ENCODE measurements around the gene ABCC11. TPM values are rescaled to one million over a fixed set of nuclear protein-coding genes. Genes with fewer than 3 reads are reported as not detected.

Gene ABCC11
- total RNA-seq, 4 donors from 2014 or later: 0.24 to 1.2 (median 0.58) TPM

DNA sequence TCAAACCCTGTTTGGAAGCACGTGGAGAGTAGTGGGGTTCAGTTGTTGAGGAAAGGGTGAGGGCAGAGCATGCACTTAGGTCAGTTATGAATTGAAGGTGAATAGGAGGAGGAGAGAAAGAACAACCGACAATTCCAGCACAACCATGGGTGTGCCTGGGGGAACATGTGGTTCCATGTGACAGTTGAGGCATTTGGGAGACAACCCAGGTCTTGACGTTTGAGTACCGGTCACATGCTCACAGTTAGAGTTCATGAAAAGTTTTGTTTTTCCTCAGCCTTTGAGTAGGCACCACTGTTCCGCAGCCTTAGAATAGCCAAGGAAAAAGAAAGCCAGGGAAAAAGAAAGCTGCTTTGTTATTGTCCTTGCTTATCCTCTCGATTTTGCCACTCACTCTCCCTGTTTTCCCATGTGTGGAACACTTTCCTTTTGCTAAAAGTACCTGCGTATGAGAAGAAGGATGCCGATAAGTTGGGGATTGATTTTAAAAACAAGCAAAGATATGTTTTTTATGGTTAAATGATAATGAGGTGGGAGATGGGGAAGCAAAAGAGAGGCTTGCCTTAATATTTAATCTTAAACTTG lies 25.6 kb upstream of the ABCC11 start:
- TF ChIP-seq, protein P1, sequence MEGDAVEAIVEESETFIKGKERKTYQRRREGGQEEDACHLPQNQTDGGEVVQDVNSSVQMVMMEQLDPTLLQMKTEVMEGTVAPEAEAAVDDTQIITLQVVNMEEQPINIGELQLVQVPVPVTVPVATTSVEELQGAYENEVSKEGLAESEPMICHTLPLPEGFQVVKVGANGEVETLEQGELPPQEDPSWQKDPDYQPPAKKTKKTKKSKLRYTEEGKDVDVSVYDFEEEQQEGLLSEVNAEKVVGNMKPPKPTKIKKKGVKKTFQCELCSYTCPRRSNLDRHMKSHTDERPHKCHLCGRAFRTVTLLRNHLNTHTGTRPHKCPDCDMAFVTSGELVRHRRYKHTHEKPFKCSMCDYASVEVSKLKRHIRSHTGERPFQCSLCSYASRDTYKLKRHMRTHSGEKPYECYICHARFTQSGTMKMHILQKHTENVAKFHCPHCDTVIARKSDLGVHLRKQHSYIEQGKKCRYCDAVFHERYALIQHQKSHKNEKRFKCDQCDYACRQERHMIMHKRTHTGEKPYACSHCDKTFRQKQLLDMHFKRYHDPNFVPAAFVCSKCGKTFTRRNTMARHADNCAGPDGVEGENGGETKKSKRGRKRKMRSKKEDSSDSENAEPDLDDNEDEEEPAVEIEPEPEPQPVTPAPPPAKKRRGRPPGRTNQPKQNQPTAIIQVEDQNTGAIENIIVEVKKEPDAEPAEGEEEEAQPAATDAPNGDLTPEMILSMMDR (IDR thresholded peaks at IDR 0.05): no peak
- DNase-seq (ENCODE audit: low spot score) (no peak), ATAC-seq (ENCODE audit: low FRiP score) (no peak)

DNA sequence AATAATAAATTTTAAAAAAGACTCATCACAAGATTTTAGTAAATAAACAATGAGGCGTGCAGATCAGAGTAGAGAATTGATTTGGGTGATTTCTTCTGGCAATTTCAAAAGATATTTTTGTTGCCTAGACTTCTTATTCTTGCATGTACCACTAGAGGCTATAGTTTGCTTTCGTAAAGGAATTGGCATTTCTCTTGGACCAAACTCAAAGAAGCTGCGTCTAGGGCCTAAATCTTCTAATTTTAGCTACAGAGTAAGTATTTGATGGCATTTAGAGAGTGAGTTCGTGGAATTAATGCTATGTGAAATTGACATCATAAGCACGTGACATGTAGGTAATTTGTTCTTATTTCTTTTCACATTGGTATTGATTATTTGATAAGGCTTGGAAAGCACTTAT lies 24.4 kb upstream of the ABCC11 start:
- TF ChIP-seq, protein P1 (IDR thresholded peaks at IDR 0.05): no peak
- ATAC-seq (ENCODE audit: low FRiP score) (no peak), DNase-seq (ENCODE audit: low spot score) (no peak)

DNA sequence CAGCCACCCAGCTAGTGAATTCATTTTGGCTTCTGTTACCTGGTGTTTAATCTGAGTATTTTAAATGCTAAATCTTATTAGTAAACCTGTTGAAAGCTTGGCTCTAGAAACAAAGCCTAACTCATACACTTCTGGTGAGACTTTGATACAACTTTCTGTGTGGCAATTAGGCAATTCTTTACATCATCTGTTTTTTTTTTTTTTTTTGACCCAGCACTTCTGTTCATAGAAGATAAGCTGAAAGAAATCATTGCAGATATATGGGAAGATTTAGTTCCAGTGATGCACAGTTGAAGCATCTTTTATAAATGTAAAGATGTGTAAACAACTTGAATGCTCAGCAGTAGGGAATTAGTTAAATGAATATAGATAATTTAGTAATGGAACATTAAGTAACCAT lies 21.7 kb upstream of the ABCC11 start:
- ATAC-seq (ENCODE audit: low FRiP score): no peak
- TF ChIP-seq, protein P1 (IDR thresholded peaks at IDR 0.05): no peak
- no peak for DNase-seq (ENCODE audit: low spot score)

DNA sequence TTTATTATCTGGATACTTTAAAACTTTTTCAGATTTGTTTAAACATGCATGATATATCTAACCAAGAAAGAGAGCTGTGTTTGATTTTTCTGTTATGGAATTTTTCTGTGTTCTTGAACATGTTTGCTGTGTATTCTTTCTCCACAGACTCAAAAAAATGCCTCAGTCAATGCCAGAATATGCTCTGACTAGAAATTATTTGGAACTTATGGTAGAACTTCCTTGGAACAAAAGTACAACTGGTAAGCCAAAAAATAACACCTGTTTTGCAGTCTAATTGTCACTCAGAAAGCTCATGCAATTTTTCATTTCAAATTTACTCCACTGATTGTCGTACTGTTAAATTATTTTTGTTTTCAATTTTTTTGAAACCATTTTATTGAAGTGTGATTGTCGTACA lies 15.3 kb upstream of the ABCC11 start:
- DNase-seq (ENCODE audit: low spot score) (no peak), ATAC-seq (ENCODE audit: low FRiP score) (no peak)
- TF ChIP-seq, protein P1 (IDR thresholded peaks at IDR 0.05): no peak

DNA sequence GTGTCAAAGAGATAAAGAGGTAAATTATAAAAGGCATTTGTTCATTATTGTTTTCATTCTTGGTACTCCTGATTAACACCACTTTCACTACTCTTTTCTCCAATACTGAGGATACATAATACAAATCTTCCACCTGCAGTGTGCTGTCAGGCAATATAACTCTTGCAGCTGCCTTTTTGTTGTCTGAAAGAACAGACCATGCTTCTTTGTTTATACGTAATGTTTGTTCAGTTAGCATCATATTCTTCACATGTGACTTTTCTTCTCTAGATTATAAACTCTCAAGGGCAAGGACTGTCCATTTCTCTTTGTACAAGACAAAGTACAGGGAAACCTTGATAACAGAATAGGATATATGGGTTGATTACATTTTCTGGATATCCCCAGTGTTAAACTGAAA lies 14.2 kb upstream of the ABCC11 start:
- DNase-seq (ENCODE audit: low spot score) (no peak), ATAC-seq (ENCODE audit: low FRiP score) (no peak)
- TF ChIP-seq, protein P1 (IDR thresholded peaks at IDR 0.05): no peak

DNA sequence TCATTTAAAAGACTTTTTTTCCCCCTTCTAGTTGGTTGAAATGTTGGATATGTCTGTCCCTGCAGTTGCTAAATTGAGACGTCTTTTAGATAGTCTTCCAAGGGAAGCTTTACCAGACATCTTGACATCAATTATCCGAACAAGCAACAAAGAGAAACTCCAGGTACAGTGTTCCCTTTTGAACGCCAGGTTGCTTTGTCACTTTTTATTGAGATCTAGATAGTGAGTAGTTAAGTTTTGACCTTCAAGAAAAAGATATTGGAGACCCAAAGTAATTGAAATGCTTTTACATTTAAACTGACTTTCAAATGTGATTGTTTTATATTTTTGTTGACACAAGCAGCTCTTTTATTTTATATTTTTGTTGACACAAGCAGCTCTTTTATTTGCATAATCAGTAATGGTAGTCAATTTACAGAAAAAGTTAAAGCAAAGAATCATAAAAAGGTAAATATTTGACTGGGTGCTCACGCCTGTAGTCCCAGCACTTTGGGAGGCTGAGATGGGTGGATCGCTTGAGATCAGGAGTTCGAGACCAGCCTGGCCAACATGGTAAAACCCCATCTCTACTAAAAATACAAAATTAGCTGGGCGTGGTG lies 9.3 kb upstream of the ABCC11 start:
- no peak for DNase-seq (ENCODE audit: low spot score)
- TF ChIP-seq, protein P1 (IDR thresholded peaks at IDR 0.05): no peak
- no peak for ATAC-seq (ENCODE audit: low FRiP score)

DNA sequence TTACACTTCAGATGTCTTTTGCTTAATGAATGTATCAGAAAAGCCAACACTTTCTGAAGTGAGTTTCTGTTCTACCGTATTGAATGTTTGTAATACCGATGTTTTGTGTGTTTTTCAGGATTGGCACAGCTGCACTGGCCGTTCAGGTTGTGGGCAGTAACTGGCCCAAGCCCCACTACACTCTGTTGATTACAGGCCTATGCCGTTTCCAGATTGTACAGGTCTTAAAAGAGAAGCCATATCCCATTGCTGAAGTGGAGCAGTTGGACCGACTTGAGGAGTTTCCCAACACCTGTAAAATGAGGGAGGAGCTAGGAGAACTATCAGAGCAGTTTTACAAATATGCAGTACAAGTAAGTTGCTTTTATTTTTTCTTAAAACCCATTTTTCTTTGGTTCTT lies 4.7 kb upstream of the ABCC11 start:
- ATAC-seq (ENCODE audit: low FRiP score) (no peak), DNase-seq (ENCODE audit: low spot score) (no peak)
- TF ChIP-seq, protein P1 (IDR thresholded peaks at IDR 0.05): no peak

All from omental fat pad (tissue), 4 donors.